Measurements from ENCODE around the gene OTOGL. TPM values are rescaled to one million over a fixed set of nuclear protein-coding genes. Genes with fewer than 3 reads are reported as not detected.

Gene OTOGL
- total RNA-seq, 2 experiments from 2014 or later = not detected

GRCh38 chr12:80151131-80151530 lies 51.8 kb downstream of the OTOGL start:
- ChIA-PET POLR2A (interaction anchor here (0.7 kb wide), 1 partner anchor 769 kb away, joined by 3 read pairs; no protein-coding TSS in a partner anchor), CTCF (ENCODE audit: unreplicated experiment) (no interaction called here)
- Histone ChIP-seq H3K9me2 (ENCODE audit: insufficient read depth, low read length) (no peaks in the 10 kb centered on the region), H3K27ac (ENCODE audit: low read depth, low read length, poor library complexity, severe bottlenecking) (no peak overlapping the region), H2AFZ (ENCODE audit: low read length) (no peak overlapping the region), H3K4me1 (ENCODE audit: insufficient read depth, low read length, poor library complexity, severe bottlenecking) (no peaks in the 10 kb centered on the region), H3K36me3 (ENCODE audit: insufficient read depth, low read length) (no peaks in the 10 kb centered on the region), H3K9me3 (ENCODE audit: low read length) (no peaks in the 10 kb centered on the region), H4K20me1 (ENCODE audit: insufficient read depth, low read length) (no peaks in the 10 kb centered on the region), H3K4me2 (ENCODE audit: low read length) (no peak overlapping the region), H3K79me2 (ENCODE audit: insufficient read depth, low read depth, low read length) (no peaks in the 10 kb centered on the region), H3K4me3 (ENCODE audit: low read depth, low read length, poor library complexity, severe bottlenecking) (no peak overlapping the region)
- no TSS peak for BruUV-seq (replicated peaks)
- intact Hi-C loops (cut with micrococcal nuclease; ENCODE audit: unreplicated experiment) = no loop called here
- TF ChIP-seq CTCF (conservative IDR thresholded peaks at IDR 0.05; ENCODE audit: low read length) = no peak
- TF ChIP-seq EZH2phosphoT487 (IDR thresholded peaks at IDR 0.05; ENCODE audit: borderline replicate concordance, low read depth, low read length) = no peak
- DNase-seq (ENCODE audit: low spot score) = no peak

- intact Hi-C loops (cut with micrococcal nuclease; ENCODE audit: unreplicated experiment) = no loop called here
- POLR2A ChIA-PET = interaction anchor here (0.6 kb wide), 1 partner anchor 262 kb away, joined by 5 read pairs; no protein-coding TSS in a partner anchor
Observed at GRCh38 chr12:80154261-80154660, 54.9 kb downstream of the OTOGL start.

More at GRCh38 chr12:80154261-80154660, 54.9 kb downstream of the OTOGL start:
- TF ChIP-seq CTCF (conservative IDR thresholded peaks at IDR 0.05; ENCODE audit: low read length) = no peak
- no peak for TF ChIP-seq EZH2phosphoT487 (IDR thresholded peaks at IDR 0.05; ENCODE audit: borderline replicate concordance, low read depth, low read length)
- CTCF ChIA-PET (ENCODE audit: unreplicated experiment) = no interaction called here
- H3K4me2 ChIP-seq (ENCODE audit: low read length) = no peak overlapping the region
- H3K27ac ChIP-seq (ENCODE audit: low read depth, low read length, poor library complexity, severe bottlenecking) = no peak overlapping the region
- no peaks in the 10 kb centered on the region for H4K20me1 ChIP-seq (ENCODE audit: insufficient read depth, low read length)
- H3K4me1 ChIP-seq (ENCODE audit: insufficient read depth, low read length, poor library complexity, severe bottlenecking) = no peaks in the 10 kb centered on the region
- no peaks in the 10 kb centered on the region for H3K9me3 ChIP-seq (ENCODE audit: low read length)
- no peaks in the 10 kb centered on the region for H3K36me3 ChIP-seq (ENCODE audit: insufficient read depth, low read length)
- no peak overlapping the region for H3K4me3 ChIP-seq (ENCODE audit: low read depth, low read length, poor library complexity, severe bottlenecking)
- BruUV-seq (replicated peaks) = no TSS peak
- no peaks in the 10 kb centered on the region for H3K9me2 ChIP-seq (ENCODE audit: insufficient read depth, low read length)
- no peak overlapping the region for H2AFZ ChIP-seq (ENCODE audit: low read length)
- DNase-seq (ENCODE audit: low spot score) = no peak
- no peaks in the 10 kb centered on the region for H3K79me2 ChIP-seq (ENCODE audit: insufficient read depth, low read depth, low read length)
